ENCODE results near the gene XXYLT1. TPM values are rescaled to one million over a fixed set of nuclear protein-coding genes. Genes with fewer than 3 reads are reported as not detected.

Gene XXYLT1
- total and polyA plus RNA-seq, 7 donors = 2.5 to 13.8 (median 11.1) TPM

- H3K4me1 ChIP-seq = peaks cover 0 to 18% (median 7%) of the 10 kb centered on the region in 4 donors
- no peak for TF ChIP-seq EP300 (IDR thresholded peaks at IDR 0.05)
- TF ChIP-seq CTCF (IDR thresholded peaks at IDR 0.05) = no peak
- TF ChIP-seq POLR2AphosphoS5 (IDR thresholded peaks at IDR 0.05) = no peak
- TF ChIP-seq POLR2A (IDR thresholded peaks at IDR 0.05) = no peak
- no peaks in the 10 kb centered on the region for H3K9me3 ChIP-seq
- H3K27me3 ChIP-seq = no peaks in the 10 kb centered on the region
- WGBS, 2 donors = 96% methylated on average over 21 of the region's 21 CpGs
- intact Hi-C loops (cut with DNase I) = no loop called here
- DNase-seq = no peak
- no peak overlapping the region for H3K4me3 ChIP-seq
- H3K36me3 ChIP-seq = no peaks in the 10 kb centered on the region
- H3K27ac ChIP-seq = no peak overlapping the region
Measured at GRCh38 chr3:195085356-195086130, 185.4 kb downstream of the XXYLT1 start.

- WGBS, 2 donors = 91 to 92% methylated on average over 5 of the region's 5 CpGs
- intact Hi-C loops (cut with DNase I) = no loop called here
- TF ChIP-seq POLR2A (IDR thresholded peaks at IDR 0.05) = no peak
- TF ChIP-seq EP300 (IDR thresholded peaks at IDR 0.05) = no peak
- TF ChIP-seq CTCF (IDR thresholded peaks at IDR 0.05) = no peak
- TF ChIP-seq POLR2AphosphoS5 (IDR thresholded peaks at IDR 0.05) = no peak
- peaks cover 0 to 22% (median 7%) of the 10 kb centered on the region in 4 donors for H3K4me1 ChIP-seq
- no peak for DNase-seq
- no peak overlapping the region for H3K27ac ChIP-seq
- H3K36me3 ChIP-seq = no peaks in the 10 kb centered on the region
- H3K9me3 ChIP-seq = no peaks in the 10 kb centered on the region
- no peak overlapping the region for H3K4me3 ChIP-seq
- H3K27me3 ChIP-seq = no peaks in the 10 kb centered on the region
Measured at GRCh38 chr3:195084746-195085145, 186.2 kb downstream of the XXYLT1 start.

- WGBS, 2 donors = 95 to 96% methylated on average over 15 of the region's 15 CpGs
- DNase-seq = no peak
- no peaks in the 10 kb centered on the region for H3K27me3 ChIP-seq
- H3K9me3 ChIP-seq = no peaks in the 10 kb centered on the region
- intact Hi-C loops (cut with DNase I) = no loop called here
- TF ChIP-seq EP300 (IDR thresholded peaks at IDR 0.05) (no peak), POLR2A (IDR thresholded peaks at IDR 0.05) (no peak), POLR2AphosphoS5 (IDR thresholded peaks at IDR 0.05) (no peak), CTCF (IDR thresholded peaks at IDR 0.05) (no peak)
- no peak overlapping the region for H3K4me3 ChIP-seq
- no peaks in the 10 kb centered on the region for H3K36me3 ChIP-seq
- H3K4me1 ChIP-seq = peaks cover 0 to 22% (median 7%) of the 10 kb centered on the region in 4 donors
- H3K27ac ChIP-seq = no peak overlapping the region
Measured at GRCh38 chr3:195083659-195084058, 187.3 kb downstream of the XXYLT1 start.

GRCh38 chr3:195082811-195083210, 188.1 kb downstream of the XXYLT1 start:
- TF ChIP-seq EP300 (IDR thresholded peaks at IDR 0.05) (no peak), POLR2A (IDR thresholded peaks at IDR 0.05) (no peak), CTCF (IDR thresholded peaks at IDR 0.05) (no peak), POLR2AphosphoS5 (IDR thresholded peaks at IDR 0.05) (no peak)
- peaks cover 0 to 22% (median 7%) of the 10 kb centered on the region in 4 donors for H3K4me1 ChIP-seq
- no peaks in the 10 kb centered on the region for H3K36me3 ChIP-seq
- no peaks in the 10 kb centered on the region for H3K27me3 ChIP-seq
- no peaks in the 10 kb centered on the region for H3K9me3 ChIP-seq
- no peak overlapping the region for H3K4me3 ChIP-seq
- WGBS, 2 donors = 95% methylated on average over 10 of the region's 10 CpGs
- H3K27ac ChIP-seq = no peak overlapping the region
- intact Hi-C loops (cut with DNase I) = no loop called here
- no peak for DNase-seq
